Measurements from ENCODE around the gene TRPM4.

GRCh38 chr19:49189259-49189658 is 31.7 kb downstream of the TRPM4 start:
- TF ChIP-seq CTCF (IDR thresholded peaks at IDR 0.05; ENCODE audit: low read length) (no peak), EZH2phosphoT487 (IDR thresholded peaks at IDR 0.05; ENCODE audit: low read length) (no peak), EZH2 (optimal IDR thresholded peaks at IDR 0.05; ENCODE audit: low read depth, low read length) (no peak)

Measured in MM.1S (cell line).